GM19023 (cell line): ENCODE measurements around the gene ILKAP.

Experiments used
- ATAC-seq: cut with Tn5 transposase; IDR thresholded peaks from one replicate; pipeline ENCODE4 v1.9.1; 2021; ENCODE audit warnings: mild to moderate bottlenecking, moderate library complexity; ENCODE audit not compliant: unreplicated experiment

ILKAP gene

GRCh38 chr2:238138331-238139195, 64.9 kb downstream of the ILKAP start, which contains the start of gene KLHL30:
Gene KLHL30 (plus strand): TSS chr2:238138668. CDS start chr2:238140755, 2,087 bp downstream.
- no peak for ATAC-seq

- no peak for ATAC-seq
Observed at GRCh38 chr2:238137885-238138284, 65.6 kb downstream of the ILKAP start.

- ATAC-seq: no peak
Observed at GRCh38 chr2:238136820-238137537, 66.5 kb downstream of the ILKAP start.

GRCh38 chr2:238135601-238136150, 67.8 kb downstream of the ILKAP start:
- ATAC-seq: no peak

- ATAC-seq: no peak
Observed at GRCh38 chr2:238134393-238134785, 69.1 kb downstream of the ILKAP start.

GRCh38 chr2:238133499-238134392, 69.7 kb downstream of the ILKAP start:
- no peak for ATAC-seq

- ATAC-seq: no peak
Observed at GRCh38 chr2:238132463-238133450, 70.7 kb downstream of the ILKAP start.

- ATAC-seq: no peak
Observed at GRCh38 chr2:238131761-238132462, 71.6 kb downstream of the ILKAP start.

- no peak for ATAC-seq
Observed at GRCh38 chr2:238130696-238131628, 72.5 kb downstream of the ILKAP start.

GRCh38 chr2:238130111-238130695, 73.3 kb downstream of the ILKAP start:
- ATAC-seq: no peak

GRCh38 chr2:238129166-238130010, 74.1 kb downstream of the ILKAP start:
- no peak for ATAC-seq

- no peak for ATAC-seq
Observed at GRCh38 chr2:238128534-238129001, 74.9 kb downstream of the ILKAP start.

GRCh38 chr2:238128061-238128440, 75.4 kb downstream of the ILKAP start:
- no peak for ATAC-seq

- ATAC-seq: no peak
Observed at GRCh38 chr2:238127165-238128060, 76.1 kb downstream of the ILKAP start.

- ATAC-seq: no peak
Observed at GRCh38 chr2:238126775-238127164, 76.7 kb downstream of the ILKAP start.
